D721Med (cell line): ENCODE results near the gene NMRK1.

Experiments used
- DNase-seq: peaks from one replicate; pipeline ENCODE4 v3.0.0; 2011; ENCODE audit warnings: low spot score; ENCODE audit not compliant: insufficient read length
- FAIRE-seq: peaks from 2 replicates; lab custom pipeline; 2011; peaks lifted over from hg19 to GRCh38; lab: Jason Lieb, UNC
- TF ChIP-seq, protein P1 (sequence below): IDR thresholded peaks from 2 replicates; pipeline ENCODE4 v1.5.1; 2012; ENCODE audit warnings: mild to moderate bottlenecking, control low read depth; ENCODE audit not compliant: insufficient read depth; ENCODE audit errors: missing control alignments

The NMRK1 gene

DNA sequence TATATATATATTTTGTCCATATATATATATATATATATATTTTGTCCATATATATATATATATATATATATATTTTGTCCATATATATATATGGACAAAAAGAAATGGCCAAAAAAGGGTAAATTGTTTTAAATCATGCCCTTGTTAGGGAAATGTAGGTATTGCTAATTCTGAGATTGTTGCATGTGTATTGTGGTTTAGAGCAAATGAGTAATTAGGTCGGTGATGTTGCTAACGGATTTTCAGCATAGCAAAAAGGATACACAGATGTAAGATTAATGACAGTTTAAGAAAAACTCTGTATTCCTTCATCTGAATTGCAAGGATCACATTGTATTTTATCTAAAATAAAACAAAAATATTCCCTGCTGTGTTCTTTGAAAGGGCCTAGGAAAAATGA lies 40.6 kb upstream of the NMRK1 start:
- FAIRE-seq (no peak), DNase-seq (no peak)
- TF ChIP-seq, protein P1, sequence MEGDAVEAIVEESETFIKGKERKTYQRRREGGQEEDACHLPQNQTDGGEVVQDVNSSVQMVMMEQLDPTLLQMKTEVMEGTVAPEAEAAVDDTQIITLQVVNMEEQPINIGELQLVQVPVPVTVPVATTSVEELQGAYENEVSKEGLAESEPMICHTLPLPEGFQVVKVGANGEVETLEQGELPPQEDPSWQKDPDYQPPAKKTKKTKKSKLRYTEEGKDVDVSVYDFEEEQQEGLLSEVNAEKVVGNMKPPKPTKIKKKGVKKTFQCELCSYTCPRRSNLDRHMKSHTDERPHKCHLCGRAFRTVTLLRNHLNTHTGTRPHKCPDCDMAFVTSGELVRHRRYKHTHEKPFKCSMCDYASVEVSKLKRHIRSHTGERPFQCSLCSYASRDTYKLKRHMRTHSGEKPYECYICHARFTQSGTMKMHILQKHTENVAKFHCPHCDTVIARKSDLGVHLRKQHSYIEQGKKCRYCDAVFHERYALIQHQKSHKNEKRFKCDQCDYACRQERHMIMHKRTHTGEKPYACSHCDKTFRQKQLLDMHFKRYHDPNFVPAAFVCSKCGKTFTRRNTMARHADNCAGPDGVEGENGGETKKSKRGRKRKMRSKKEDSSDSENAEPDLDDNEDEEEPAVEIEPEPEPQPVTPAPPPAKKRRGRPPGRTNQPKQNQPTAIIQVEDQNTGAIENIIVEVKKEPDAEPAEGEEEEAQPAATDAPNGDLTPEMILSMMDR, result no peak

DNA sequence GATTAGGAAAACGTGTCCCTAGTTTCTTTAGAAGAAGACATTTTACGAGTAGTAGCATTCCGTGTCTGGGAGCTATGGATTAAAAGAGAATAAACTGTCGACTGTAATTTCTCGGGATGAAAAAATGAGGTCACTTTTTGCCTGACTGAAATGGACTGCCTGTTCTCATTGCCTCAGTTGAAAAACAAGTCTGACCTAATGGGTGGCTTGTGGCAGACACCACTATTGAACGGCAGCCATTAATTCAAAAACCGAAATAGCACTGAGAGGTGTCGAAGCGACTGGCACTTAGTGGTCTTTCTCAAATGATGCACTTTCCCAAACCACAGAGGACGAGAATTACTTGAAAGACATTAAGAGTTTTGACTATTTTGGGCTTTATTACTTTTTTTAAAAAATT lies 35.7 kb upstream of the NMRK1 start:
- DNase-seq, result no peak
- TF ChIP-seq, protein P1, result no peak
- FAIRE-seq, result no peak

DNA sequence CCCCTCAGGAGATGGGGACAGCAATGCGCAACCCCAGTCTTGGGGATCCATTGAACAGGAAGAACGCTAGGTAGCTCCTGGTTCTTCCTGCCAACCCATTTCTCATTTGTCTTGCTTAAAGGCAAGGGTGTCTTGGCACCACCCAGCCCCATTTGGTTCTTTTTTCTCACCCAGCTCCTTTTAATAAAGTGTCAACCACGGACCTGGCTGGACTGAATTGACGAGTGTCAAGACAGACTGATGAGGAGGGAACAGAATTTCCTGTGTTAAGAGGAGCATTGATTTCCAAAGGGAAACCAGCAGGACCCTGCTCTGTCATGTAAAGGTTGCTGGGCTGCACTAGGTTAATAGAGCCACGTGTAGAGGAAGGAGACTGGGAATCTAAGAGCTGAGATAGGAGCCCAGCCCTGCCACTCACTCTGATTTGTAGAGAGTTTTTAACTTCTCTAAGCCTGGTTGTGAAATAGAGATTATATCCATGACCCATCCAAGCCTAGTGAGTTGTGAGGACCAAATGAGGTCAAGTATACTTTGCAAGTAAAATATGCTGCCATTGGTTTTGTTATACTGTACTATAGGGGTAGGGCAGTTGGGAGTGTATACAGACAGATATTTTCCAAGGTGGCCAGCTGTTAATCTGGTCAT lies 34.1 kb upstream of the NMRK1 start:
- FAIRE-seq (no peak), DNase-seq (no peak)
- TF ChIP-seq, protein P1, result no peak

DNA sequence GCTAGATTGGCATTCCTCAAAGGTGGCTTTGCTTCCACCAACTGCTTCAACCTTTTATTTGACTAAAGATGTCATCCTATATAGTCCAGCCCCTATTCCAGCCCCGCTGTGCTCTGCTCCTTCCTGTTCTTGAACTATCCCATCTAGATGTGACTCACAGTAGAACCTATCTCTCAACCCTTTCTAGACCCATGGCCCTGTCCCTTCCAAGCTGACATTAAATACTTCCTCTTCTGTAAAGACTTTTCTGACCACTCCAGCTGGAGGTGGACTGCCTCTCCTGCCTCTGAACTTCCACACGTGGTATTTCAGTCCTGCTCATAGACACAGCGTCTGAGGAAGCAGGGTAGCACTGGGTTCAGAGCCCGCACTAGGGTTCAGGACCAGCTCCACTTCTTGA lies 32.7 kb upstream of the NMRK1 start:
- TF ChIP-seq, protein P1, result no peak
- FAIRE-seq (no peak), DNase-seq (no peak)

DNA sequence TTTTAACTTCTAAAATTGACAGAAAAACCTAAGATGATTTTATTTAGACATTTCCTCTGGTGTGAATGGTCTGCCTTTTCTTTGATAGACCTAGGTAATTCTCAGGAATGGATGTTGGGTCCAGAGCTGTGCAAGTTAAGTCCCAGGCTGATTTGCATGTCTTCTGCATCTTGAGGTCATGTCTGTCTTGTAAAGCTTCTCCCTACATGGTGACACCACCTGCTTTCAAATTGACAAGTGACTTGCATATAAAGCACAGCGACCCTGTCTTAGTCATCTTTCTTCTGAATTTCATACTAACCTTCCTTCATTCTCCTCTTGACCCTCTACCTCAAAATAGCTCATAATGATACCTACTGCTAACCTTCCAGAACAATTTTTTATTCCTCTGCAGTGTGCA lies 29.6 kb upstream of the NMRK1 start:
- TF ChIP-seq, protein P1, result no peak
- no peak for FAIRE-seq
- DNase-seq, result no peak

DNA sequence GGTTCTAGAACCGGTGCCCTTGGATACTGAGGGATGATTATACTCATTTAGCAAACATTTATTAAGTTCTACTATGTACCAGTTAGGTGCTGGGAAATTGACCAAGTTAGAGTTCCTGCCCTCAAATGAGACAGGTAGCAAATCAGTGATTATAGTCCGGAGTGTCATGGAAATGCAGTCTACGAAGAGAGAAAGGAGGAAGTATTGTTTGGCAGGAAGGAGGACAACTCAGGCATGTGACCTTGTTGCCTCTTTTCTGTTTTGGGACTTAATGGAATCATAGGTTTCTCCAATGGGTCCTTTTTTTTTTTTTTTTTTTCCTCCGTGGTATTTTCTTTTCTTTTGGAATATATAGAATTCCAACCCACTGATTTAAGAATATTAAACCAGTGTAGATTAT lies 28.4 kb upstream of the NMRK1 start:
- TF ChIP-seq, protein P1, result no peak
- no peak for DNase-seq
- no peak for FAIRE-seq

DNA sequence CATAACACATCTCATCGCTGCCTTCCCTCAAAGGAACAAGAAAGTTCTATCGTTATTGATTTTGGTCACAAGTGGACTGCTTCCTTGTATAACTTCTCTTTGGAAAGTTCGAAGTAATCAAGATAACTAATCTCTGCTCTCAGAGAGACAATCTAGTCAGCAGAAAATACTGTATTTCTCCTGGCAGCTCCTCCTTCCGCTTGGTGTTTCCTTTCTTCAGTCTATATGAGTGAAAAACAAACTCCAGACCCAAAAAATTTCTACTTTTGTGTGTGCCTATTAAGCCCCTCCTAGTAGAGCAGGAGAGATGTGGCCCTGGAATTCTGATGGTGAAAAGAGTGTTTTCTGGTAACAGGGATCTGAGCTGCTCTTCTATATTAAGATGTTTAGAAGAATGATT lies 24.8 kb upstream of the NMRK1 start:
- FAIRE-seq (no peak), DNase-seq (no peak)
- TF ChIP-seq, protein P1, result no peak
